MM.1S (cell line): ENCODE results near the gene TMEM86A.

Experiments
- EZH2phosphoT487 ChIP-seq: fragments of 300-600 bp; sonication (generic); IDR thresholded peaks from 2 replicates; pipeline ENCODE4 v1.6.1; 2018; ENCODE audit warnings: antibody characterized with exemption, low read length
- TF ChIP-seq, protein P1 (sequence below): fragments of 300-600 bp; sonication (generic); IDR thresholded peaks from 2 replicates; pipeline ENCODE4 v1.5.1; 2016; ENCODE audit warnings: antibody characterized with exemption, low read length, mixed read lengths

DNA sequence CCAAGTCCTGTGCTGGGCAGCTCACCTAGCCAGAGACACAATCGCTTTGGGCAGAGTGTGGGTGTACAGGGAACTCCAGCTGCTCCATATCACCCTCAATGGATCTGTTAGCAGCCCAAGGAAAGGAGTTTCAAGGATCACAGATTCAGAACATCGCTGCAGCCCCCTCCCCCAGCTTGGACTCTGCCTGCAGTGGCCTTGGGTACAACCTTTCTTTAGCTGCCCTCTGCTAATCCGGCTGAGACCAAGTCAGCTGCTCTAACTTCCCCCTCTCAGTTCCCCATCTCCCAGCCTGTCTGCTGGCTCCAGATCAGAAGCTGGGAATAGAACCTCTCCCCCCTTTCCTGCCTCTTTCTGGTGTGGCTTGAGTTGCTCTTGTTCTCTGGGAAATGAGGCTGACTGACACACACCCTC lies 1.3 kb downstream of the TMEM86A start:
- TF ChIP-seq, protein P1, sequence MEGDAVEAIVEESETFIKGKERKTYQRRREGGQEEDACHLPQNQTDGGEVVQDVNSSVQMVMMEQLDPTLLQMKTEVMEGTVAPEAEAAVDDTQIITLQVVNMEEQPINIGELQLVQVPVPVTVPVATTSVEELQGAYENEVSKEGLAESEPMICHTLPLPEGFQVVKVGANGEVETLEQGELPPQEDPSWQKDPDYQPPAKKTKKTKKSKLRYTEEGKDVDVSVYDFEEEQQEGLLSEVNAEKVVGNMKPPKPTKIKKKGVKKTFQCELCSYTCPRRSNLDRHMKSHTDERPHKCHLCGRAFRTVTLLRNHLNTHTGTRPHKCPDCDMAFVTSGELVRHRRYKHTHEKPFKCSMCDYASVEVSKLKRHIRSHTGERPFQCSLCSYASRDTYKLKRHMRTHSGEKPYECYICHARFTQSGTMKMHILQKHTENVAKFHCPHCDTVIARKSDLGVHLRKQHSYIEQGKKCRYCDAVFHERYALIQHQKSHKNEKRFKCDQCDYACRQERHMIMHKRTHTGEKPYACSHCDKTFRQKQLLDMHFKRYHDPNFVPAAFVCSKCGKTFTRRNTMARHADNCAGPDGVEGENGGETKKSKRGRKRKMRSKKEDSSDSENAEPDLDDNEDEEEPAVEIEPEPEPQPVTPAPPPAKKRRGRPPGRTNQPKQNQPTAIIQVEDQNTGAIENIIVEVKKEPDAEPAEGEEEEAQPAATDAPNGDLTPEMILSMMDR = no peak
- no peak for TF ChIP-seq EZH2phosphoT487
